HepG2 (cell line): ENCODE results near the gene SQSTM1. TPM values are rescaled to one million over a fixed set of nuclear protein-coding genes. Genes with fewer than 3 reads are reported as not detected.

ENCODE experiments used
- CSRNP2 ChIP-seq: sonication (generic); formaldehyde crosslinking; conservative IDR thresholded peaks from 2 replicates; pipeline ENCODE4 v1.8.0; 2022; ENCODE audit warnings: low read depth, missing genetic modification reagents
- DNMT3B ChIP-seq: conservative IDR thresholded peaks from 2 replicates; pipeline ENCODE4 v1.6.1; 2016; ENCODE audit warnings: missing biosample characterization, control low read depth
- FOXP1 ChIP-seq, 2 experiments: fragments of 450-650 bp in 1 of 2; IDR thresholded peaks; 2 replicates each; pipeline ENCODE4 v1.6.1; 2017 to 2018; ENCODE audit warnings: antibody characterized with exemption in 1 of 2
- HMGXB3 ChIP-seq: sonication (generic); formaldehyde crosslinking; IDR thresholded peaks from 2 replicates; pipeline ENCODE4 v1.4.0; 2020; ENCODE audit warnings: missing genetic modification reagents, borderline replicate concordance
- HNRNPH1 ChIP-seq: fragments of 200-400 bp; formaldehyde crosslinking; optimal IDR thresholded peaks from 2 replicates; pipeline ENCODE3; 2017; ENCODE audit warnings: mild to moderate bottlenecking, low read depth, low read length
- JDP2 ChIP-seq: sonication (generic); formaldehyde crosslinking; IDR thresholded peaks from 2 replicates; pipeline ENCODE4 v1.8.1; 2022; ENCODE audit warnings: missing genetic modification reagents, borderline replicate concordance
- MAZ ChIP-seq, 2 experiments: sonication (generic) in 1 of 2; formaldehyde crosslinking in 1 of 2; IDR thresholded peaks; 2 replicates each; pipeline versions ENCODE4 v1.5.0 to v1.6.1; 2012 to 2020; ENCODE audit warnings: low read depth in 2 of 2, mild to moderate bottlenecking in 2 of 2, borderline replicate concordance in 1 of 2, improper control_type of control experiment in 1 of 2, low read length in 1 of 2, missing genetic modification reagents in 1 of 2, moderate library complexity in 1 of 2
- NCOA2 ChIP-seq: sonication (generic); formaldehyde crosslinking; IDR thresholded peaks from 2 replicates; pipeline ENCODE4 v1.8.0; 2022; ENCODE audit warnings: inconsistent platforms
- NPAS2 ChIP-seq: sonication (generic); formaldehyde crosslinking; IDR thresholded peaks from 2 replicates; pipeline ENCODE4 v1.8.0; 2022; ENCODE audit warnings: mild to moderate bottlenecking, missing genetic modification reagents, borderline replicate concordance
- RAD51 ChIP-seq: fragments of 450-650 bp; IDR thresholded peaks from 2 replicates; pipeline ENCODE4 v1.6.1; 2016; ENCODE audit warnings: borderline replicate concordance
- RBAK ChIP-seq: sonication (generic); formaldehyde crosslinking; IDR thresholded peaks from 2 replicates; pipeline ENCODE4 v1.5.1; 2020; ENCODE audit warnings: mild to moderate bottlenecking, missing genetic modification reagents
- RCOR2 ChIP-seq: IDR thresholded peaks from 2 replicates; pipeline ENCODE4 v1.6.1; 2016; ENCODE audit warnings: missing biosample characterization, missing genetic modification reagents
- RFX3 ChIP-seq: IDR thresholded peaks from 2 replicates; pipeline ENCODE4 v1.6.1; 2016; ENCODE audit warnings: missing biosample characterization, missing genetic modification reagents
- SMARCE1 ChIP-seq: fragments of 450-650 bp; IDR thresholded peaks from 2 replicates; pipeline ENCODE4 v1.6.1; 2017; ENCODE audit warnings: borderline replicate concordance
- SOX13 ChIP-seq, 3 experiments: fragments of 450-650 bp in 1 of 3; sonication (generic) in 1 of 3; formaldehyde crosslinking in 1 of 3; IDR thresholded peaks in 2 of 3; conservative IDR thresholded peaks in 1 of 3; 2 replicates each; pipeline versions ENCODE4 v1.5.0 to v1.6.1; 2016 to 2020; ENCODE audit warnings: antibody characterized with exemption in 1 of 3, mild to moderate bottlenecking in 1 of 3, missing compliant biosample characterization in 1 of 3, missing genetic modification reagents in 1 of 3, moderate library complexity in 1 of 3
- SOX6 ChIP-seq, 2 experiments: fragments of 450-650 bp in 1 of 2; sonication (generic) in 1 of 2; formaldehyde crosslinking in 1 of 2; IDR thresholded peaks; 2 replicates each; pipeline versions ENCODE4 v1.4.0 to v1.6.1; 2017 to 2020; ENCODE audit warnings: antibody characterized with exemption in 1 of 2, mild to moderate bottlenecking in 1 of 2, missing genetic modification reagents in 1 of 2
- ZFP91 ChIP-seq: sonication (generic); formaldehyde crosslinking; IDR thresholded peaks from 2 replicates; pipeline ENCODE4 v1.9.0; 2022; ENCODE audit warnings: missing genetic modification reagents, mild to moderate bottlenecking, borderline replicate concordance
- ZMAT3 ChIP-seq: sonication (generic); formaldehyde crosslinking; conservative IDR thresholded peaks from 2 replicates; pipeline ENCODE4 v1.7.0; 2021; ENCODE audit warnings: missing genetic modification reagents
- ZNF331 ChIP-seq: sonication (generic); formaldehyde crosslinking; IDR thresholded peaks from 2 replicates; pipeline ENCODE4 v1.4.0; 2020; ENCODE audit warnings: missing genetic modification reagents
- ZSCAN22 ChIP-seq: sonication (generic); formaldehyde crosslinking; IDR thresholded peaks from 2 replicates; pipeline ENCODE4 v1.4.0; 2020; ENCODE audit warnings: mild to moderate bottlenecking, missing genetic modification reagents
- ZSCAN30 ChIP-seq: sonication (generic); formaldehyde crosslinking; IDR thresholded peaks from 2 replicates; pipeline ENCODE4 v1.5.0; 2020; ENCODE audit warnings: mild to moderate bottlenecking, missing genetic modification reagents
- polyA plus RNA-seq, 8 experiments: library from polyadenylated mRNA; depleted of rRNA in 3 of 8; stranded (reverse) in 7 of 8; unstranded in 1 of 8; fragments of >200 nt; fragmentation: Illumina TruSeq in 4 of 8; extraction: Trizol in 4 of 8; gene quantifications; 2 replicates each; pipeline versions ENCODE4 v1.2.1 to v1.2.3, GENCODE V29; 2011 to 2016; ENCODE audit warnings: low read depth in 4 of 8, missing spikeins in 1 of 8, mixed read lengths in 1 of 8; ENCODE audit not compliant: insufficient read depth in 1 of 8
- total RNA-seq, 5 experiments: library from RNA; depleted of rRNA; stranded (reverse); fragments of >200 nt; fragmentation: Illumina TruSeq; extraction: Trizol; gene quantifications; 2 replicates each; pipeline ENCODE4 v1.2.3, GENCODE V29; 2016; ENCODE audit warnings: low read depth in 1 of 5

Gene SQSTM1
- total and polyA plus RNA-seq, 2 of the 13 experiments (the other 11 are each of a cell fraction or from before 2014, with no cell fraction given) = 90.9 to 160 TPM

- TF ChIP-seq ZFP91 (CRISPR knock-in tag) = no peak; the same call in 1 of the 2 replicates
- TF ChIP-seq RFX3 (CRISPR knock-in tag) = no peak
- no peak for TF ChIP-seq SMARCE1
- no peak; the same call in 1 of the 2 replicates for TF ChIP-seq HMGXB3 (CRISPR knock-in tag)
- TF ChIP-seq DNMT3B (CRISPR knock-in tag) = no peak
- 0 out of 2 replicates have a peak, but pooled peaks have one; percentile 71 for TF ChIP-seq CSRNP2 (CRISPR knock-in tag)
- no peak; the same call in 1 of the 2 replicates for TF ChIP-seq ZMAT3 (CRISPR knock-in tag)
- TF ChIP-seq SOX6 (IDR thresholded peaks at IDR 0.05) = no peak
- peak; percentile 21; the same call in 1 of the 2 replicates for TF ChIP-seq SOX6 (CRISPR knock-in tag; IDR thresholded peaks at IDR 0.05)
- no peak for TF ChIP-seq HNRNPH1
- no peak for TF ChIP-seq NPAS2 (CRISPR knock-in tag)
- no peak; the same call in 1 of the 2 replicates for TF ChIP-seq ZSCAN30 (CRISPR knock-in tag)
- no peak for TF ChIP-seq ZSCAN22
- TF ChIP-seq JDP2 (CRISPR knock-in tag) = no peak
- no peak for TF ChIP-seq FOXP1 (IDR thresholded peaks at IDR 0.05)
- TF ChIP-seq FOXP1 (CRISPR knock-in tag; IDR thresholded peaks at IDR 0.05) = no peak
- 0 out of 2 replicates have a peak, but pooled peaks have one; percentile 55 for TF ChIP-seq NCOA2 (CRISPR knock-in tag)
- no peak for TF ChIP-seq RBAK (CRISPR knock-in tag)
- TF ChIP-seq RCOR2 = no peak
- peak; percentile 92 for TF ChIP-seq MAZ (IDR thresholded peaks at IDR 0.05; ENCODE audit: borderline replicate concordance, low read depth, low read length)
- TF ChIP-seq MAZ (CRISPR knock-in tag; IDR thresholded peaks at IDR 0.05; ENCODE audit: low read depth) = peak; percentile 89
- peak; percentile 84 for TF ChIP-seq ZNF331 (CRISPR knock-in tag)
- TF ChIP-seq SOX13 (IDR thresholded peaks at IDR 0.05) = no peak
- TF ChIP-seq SOX13 (CRISPR knock-in tag; conservative IDR thresholded peaks at IDR 0.05 in 1 of 2, IDR thresholded peaks at IDR 0.05 in 1 of 2) = peak in 1 of 2 experiments; percentile 42; a peak in 1 of 4 replicates
- TF ChIP-seq RAD51 = no peak
Observed at GRCh38 chr5:179820483-179821297, at the start of gene SQSTM1 (continued).
